SH-SY5Y (cell line): ENCODE results near the gene ARMC2.

Experiments used
- GATA2 ChIP-seq: IDR thresholded peaks from 2 replicates; pipeline ENCODE4 v1.6.1; 2011; ENCODE audit warnings: mild to moderate bottlenecking, low read depth, low read length
- GATA3 ChIP-seq: IDR thresholded peaks from 2 replicates; pipeline ENCODE4 v1.6.1; 2011; ENCODE audit warnings: low read depth, mild to moderate bottlenecking, low read length, moderate library complexity

ARMC2 gene

DNA sequence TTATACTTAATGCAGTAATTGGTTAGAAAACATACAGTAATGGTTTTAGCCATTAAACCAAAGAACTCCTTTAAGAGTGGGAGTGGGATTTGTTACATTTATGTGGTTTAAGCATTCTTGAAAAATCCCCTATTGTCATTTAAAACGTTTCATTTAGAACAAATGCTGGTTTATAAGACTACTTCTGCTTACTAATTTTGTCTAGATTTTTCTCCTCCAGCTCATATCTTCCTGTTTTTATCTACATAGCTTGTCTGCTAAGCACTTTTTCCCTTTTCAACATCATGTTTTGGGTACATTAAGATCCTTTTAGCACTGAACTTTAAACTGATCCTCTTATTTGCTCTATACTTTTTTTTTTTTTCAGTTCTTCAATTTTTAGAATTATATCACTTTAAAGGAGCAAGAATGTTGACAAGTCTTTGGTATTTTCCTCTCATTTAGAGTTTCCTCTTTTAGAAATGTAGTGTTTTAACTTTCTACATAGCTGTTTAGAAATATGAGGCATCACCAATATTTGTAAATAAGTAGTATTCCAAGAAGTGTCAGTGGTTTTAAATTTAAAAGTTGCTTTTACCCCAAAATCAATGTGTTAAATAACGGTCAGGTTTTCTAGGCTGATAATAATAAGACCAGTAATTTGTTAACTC lies 165.6 kb downstream of the ARMC2 start:
- TF ChIP-seq GATA3 (no peak), GATA2 (no peak)

DNA sequence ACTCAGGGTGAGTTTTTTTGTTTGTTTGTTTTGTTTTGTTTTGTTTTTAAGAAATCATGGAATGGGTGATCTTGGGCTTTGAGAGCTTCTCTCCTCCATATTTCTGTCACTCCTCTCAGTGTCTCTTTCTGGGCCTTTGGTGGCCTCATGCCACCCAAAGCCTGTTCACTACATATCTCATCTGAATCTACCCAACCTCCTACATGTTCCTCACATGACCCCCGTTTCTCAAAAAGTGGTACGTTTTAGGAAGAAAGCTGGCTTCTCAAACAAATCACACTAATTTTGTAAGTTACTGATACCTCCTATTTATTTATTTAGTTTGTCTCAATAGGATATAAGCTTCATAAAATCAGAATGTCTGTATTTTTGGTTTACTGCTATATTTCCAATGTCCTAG lies 166.4 kb downstream of the ARMC2 start:
- no peak for TF ChIP-seq GATA3
- no peak for TF ChIP-seq GATA2

DNA sequence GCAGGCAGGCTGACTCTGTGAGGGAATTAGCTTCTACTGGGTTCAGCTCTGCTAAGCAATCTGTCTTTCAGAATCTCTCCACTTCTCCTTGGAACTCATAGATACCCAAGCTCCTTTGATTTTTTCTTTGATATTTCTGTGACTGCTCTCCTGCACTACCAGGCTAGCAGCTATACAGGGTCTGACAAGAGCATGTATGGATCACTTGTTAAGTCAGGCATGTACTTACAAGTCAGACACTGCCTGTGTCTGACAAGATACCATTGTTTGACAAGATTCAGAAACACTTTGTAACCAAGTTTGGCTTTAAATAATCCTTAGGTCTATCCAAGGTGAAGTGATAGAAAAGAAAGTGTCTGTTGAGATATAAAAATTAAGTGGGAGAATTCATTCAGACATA lies 167.0 kb downstream of the ARMC2 start:
- TF ChIP-seq GATA2 (no peak), GATA3 (no peak)

DNA sequence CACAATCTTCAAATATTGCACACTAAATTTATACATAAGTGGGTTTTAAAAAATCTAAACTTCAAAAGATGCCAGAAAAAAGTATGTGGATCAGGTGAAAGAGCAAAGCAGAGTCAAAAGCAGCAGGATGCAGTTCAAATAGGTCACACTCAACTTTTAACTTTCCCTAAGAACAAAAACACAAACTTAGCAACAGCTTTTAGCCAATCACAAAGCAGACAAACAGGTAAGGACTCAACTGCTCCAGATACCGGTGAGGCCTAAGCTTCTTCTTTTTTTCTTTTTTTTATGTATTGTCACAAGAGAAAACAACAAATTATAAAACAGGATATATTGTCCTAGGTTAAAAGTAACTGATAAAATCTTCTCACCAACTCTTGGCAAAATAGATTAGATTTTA lies 171.7 kb downstream of the ARMC2 start:
- TF ChIP-seq GATA2 (no peak), GATA3 (no peak)

DNA sequence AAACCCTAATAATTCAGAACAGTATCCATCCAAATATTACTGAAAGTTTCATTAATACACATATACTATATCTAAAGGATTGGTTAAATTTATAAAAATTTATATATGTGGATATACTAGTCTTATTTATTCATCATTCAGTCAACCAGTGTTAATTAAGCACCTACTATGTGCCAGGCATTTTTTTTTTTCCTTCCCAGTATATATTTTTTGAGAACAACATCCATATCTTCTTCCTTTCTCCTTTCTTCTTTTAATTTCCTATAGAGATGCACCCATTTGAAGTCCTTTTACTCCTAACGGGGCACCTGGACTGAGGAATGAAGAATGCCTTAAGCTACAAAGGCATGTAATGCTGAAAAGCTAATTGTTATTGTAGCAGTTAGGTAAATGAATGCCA lies 173.6 kb downstream of the ARMC2 start:
- TF ChIP-seq GATA3: no peak
- no peak for TF ChIP-seq GATA2

DNA sequence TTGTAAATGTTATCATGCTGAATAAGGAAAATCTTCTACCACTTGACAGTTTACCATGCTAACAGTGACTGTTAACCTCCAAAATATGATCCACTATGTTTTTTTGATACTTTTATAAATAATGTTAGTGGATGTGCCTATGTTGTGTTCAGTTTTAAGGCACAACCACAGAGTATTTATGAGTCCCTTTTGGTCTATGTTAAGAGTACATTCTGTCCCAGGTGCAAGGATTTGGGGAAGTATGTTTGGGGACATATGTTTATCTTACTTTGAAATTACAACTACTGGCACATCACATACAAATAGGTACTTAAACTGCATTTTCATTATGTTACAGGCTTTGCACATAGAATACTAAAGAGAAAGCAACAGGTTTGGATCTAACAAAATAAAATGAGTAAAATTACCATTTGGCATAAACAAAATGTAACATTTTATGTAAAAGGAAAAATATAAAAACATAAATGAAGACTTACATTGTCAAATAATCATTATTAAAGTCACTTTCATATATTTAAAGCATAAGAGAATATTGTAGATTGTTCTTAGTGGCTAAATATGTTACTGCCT lies 175.2 kb downstream of the ARMC2 start:
- TF ChIP-seq GATA2: no peak
- no peak for TF ChIP-seq GATA3
